Activated gamma-delta T cell (primary cell): Measurements from ENCODE around the gene SLU7.
A peak's percentile ranks its signal among the peaks of the same experiment; 100 is the strongest.
"Not testable (repeated sequence)": the region's sequence is repeated elsewhere in the genome, so short reads cannot be mapped to it uniquely, and the experiment has no call there.

Experiments
- DNase-seq: peaks from one replicate; lab custom pipeline; 2025; lab: John Stamatoyannopoulos, UW

SLU7 gene

DNA sequence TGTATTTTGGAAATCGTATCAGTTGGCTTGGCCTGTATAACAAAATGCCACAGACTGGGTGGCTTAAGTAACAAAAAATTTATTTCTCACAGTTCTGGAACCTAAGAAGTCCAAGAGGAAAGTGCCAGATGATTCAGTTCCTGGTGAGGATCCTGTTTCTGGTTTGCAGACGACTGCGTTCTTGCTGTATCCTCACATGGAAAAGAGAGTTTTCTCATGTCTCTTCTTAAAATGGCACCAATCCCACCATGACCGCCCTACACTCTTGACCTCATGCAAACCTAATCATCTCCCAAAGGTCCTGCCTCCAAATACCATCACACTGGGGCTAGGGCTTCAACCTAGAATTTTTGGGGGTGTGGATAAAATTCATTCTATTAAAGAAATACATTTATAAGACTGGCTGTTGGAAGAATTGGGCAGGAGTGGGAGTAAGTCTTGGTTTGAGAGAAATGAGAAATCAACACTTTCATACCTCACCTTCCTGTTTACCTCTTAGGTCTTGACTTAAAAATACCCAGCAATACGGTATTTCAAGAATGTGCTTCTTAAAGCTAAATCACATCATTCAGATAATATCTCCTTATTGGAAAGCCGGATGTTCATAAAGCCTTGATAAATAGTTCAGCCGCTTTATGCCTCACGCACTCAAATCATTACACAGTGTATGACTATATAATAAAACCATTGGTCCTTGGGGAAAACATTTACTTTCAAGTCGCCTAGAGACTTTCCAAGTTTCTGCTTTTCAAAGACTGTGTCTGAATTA is 31.5 kb upstream of the SLU7 start:
- DNase-seq, result no peak

DNA sequence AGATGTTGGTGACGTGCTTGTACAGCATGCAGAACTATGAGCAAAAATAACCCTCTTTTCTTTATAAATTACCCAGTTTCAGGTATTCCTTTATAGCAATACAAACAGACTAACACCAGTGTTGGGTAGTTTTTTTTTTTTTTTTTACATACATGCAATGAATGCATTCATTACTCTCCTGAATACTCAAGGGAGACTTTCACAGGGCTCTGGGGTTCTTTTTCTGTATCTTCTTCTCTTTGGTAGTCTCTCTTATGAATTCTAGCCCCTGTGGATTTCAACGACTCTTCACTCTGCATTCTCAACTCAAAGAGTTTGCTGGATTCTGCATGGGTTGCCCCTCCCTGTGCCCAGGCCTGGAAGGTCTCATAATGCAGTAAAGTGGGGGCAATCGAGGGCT is 30.6 kb upstream of the SLU7 start:
- DNase-seq, result no peak

DNA sequence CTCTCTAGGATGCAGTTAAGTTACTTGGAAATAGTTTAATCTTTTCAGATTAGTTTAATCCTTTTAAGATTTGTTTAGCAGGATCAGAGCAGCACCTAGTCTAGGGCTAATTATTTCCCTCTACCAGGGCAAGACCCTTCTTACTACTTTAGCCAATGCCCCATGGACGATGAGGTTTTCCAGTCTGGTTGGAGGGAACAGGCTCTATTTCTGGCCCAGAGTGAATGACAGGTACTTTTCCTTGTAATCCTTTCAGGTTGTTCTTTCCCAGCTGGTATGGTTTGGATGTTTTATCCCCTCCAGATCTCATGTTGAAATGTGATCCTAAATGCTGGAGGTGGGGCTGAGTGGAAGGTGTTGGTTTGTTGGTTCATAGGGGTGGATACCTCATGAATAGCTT is 30.0 kb upstream of the SLU7 start:
- DNase-seq, result no peak

DNA sequence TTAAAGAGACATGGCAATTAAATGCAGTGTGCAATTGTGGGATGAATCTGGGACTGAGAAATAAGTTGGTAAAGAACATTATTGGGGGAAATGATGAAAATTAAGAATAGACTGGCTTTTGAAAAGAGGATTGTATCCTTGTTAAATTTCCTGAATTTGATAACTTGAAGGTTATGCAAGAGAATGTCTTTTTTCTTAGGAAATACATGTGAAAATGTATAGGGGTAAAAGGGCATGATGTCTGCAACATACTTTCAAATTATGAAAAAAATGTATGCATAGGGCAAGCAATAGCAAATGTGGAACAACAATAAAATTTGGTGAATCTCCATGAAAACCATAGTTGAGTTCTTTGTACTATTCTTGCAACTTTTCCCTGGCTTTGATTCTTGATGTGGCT is 26.9 kb upstream of the SLU7 start:
- no peak for DNase-seq

DNA sequence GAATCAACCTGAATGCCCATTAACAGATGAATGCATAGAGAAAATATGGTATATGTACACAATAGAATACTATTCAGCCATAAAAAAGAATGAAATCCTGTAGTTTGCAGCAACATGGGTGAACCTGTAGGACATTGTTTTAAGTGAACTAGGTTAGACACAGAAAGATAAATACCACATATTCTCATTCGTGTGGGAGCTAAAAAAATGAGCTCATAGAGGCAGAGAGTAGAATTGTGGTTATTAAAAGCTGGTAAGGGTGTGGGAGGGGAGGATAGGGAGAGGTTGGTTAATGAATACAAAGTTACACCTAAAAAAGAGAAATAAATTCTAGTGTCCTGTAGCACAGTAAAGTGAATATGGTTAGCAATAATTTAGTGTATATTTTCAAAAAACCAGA is 26.3 kb upstream of the SLU7 start:
- DNase-seq, result no peak

DNA sequence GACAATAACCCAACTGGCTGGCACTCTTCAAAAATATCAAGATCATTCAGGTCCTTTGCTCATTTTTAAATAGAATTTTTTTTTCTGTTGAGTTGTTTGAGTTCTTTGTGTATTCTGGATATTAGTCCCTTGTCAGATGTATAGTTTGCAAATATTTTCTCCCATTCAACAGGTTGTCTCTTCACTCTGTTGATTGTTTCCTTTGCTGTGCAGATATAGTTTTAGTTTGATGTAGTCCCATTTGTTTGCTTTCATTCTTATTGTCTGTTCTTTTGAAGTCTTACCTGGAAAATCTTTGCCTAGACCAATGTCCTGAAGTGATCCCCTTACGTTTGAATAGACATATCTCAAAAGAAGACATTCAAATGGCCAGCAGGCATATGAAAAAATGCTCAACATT is 25.5 kb upstream of the SLU7 start:
- DNase-seq, result no peak

DNA sequence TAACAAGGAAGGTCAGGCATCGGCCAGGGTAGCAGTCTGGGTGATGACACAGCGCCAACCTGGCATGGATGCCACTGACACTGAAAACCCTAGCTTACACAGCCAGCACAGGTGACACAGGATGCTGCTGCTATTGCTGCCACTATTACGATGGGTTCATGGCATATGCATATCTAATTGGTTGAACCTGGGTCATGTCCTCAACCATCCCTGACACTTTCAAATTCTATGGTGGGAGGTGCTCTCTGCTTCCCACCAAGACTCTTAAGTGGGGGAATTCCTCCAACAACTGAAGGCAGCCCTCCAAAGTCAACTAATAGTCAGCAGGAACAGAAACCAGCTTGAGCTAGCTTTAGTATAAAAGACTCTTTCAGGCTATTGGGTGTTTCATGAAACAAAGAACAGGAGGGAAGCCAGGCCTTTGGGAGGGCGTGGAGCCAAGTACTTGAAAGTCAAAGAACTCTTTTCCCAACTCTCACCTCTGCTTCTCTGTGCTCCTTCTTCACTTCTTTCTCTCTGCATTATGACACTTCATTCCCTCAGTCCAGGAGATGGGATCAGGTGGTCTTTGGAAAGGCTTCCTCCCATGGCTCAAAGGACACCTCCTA is 24.0 kb upstream of the SLU7 start:
- DNase-seq, result no peak

DNA sequence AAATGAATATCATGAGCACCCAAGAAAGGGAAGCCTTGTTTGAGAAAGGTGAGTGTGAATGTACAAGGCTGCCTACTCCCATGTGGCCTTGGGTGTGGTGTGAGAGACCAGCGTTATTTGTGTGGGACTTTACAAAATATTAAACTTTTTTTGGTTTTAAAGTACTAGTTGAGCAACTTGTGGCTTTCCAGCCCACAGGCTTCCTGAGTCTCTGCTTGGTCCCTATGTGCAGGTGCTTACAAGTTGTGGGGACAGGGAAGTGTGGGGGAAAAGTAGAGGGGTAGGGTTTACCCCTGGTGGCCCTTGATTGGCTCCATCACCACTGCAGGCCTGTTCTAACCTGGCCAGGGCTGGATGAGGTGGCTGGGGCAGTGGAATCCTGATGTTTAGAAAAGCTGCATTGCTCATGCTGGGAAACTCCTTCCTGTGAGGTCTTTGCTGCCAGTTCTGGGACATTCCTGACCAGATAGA is 22.5 kb upstream of the SLU7 start:
- no peak for DNase-seq

DNA sequence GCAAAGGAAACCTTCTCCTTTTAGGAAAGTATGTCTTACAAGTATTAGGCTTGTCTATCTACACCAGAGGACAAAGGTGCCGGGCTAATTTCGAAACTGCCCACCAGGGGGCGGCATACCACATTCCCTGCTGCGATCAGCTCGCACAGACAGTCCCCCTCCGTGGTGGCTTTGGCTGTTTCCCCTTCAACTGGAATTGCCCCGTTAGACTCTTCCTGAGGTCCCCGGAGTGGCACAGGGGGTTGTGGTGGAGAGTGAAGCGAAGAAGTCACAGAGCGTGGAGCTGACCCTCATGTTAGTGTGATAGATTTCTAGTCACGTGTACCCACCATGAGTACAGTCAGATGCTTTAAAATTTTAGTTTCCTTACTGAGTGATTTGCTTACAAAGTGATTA is 20.3 kb upstream of the SLU7 start:
- DNase-seq, result peak; percentile 14

DNA sequence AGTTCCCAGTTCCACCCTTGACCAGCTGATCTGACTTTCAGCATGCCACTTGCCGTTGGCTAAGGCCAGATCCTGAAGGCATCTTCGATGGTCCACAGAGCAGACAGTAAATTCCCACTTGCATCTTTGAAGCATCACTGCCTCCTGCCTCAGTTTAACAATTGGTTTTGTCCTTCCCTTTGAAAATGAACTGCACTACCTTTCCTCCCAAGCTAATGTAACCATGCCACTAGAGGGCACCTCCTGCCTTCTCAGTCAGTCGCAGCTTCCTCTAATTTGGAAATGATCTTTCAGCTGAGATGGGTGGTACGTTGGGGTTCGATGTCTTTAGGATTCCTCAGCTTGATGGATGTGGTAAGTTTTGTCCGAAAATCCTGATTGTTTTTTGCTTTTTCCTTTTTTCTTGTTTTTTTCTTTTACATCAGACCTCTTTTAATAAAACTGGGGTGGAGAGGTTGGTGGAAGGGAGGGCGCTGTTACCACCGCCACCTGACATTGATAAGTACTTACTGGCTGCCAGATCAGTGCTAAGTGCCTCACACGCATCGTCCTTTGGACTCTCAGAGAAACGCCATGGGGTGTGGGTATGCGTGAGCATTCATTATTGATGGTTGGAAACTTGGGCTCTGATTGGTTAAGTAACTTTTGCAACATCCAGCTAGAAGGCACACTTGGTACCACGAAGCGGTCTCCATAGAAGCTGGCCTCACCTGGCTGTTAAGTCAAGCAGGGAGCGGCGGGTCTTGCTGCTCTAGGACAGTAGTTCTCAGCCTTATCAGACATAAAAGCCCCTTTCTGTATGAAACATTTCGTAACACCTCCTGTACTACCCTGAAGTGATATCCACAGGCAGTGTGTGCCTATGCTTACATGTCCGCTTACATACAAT is 19.7 kb upstream of the SLU7 start:
- DNase-seq, result no peak

DNA sequence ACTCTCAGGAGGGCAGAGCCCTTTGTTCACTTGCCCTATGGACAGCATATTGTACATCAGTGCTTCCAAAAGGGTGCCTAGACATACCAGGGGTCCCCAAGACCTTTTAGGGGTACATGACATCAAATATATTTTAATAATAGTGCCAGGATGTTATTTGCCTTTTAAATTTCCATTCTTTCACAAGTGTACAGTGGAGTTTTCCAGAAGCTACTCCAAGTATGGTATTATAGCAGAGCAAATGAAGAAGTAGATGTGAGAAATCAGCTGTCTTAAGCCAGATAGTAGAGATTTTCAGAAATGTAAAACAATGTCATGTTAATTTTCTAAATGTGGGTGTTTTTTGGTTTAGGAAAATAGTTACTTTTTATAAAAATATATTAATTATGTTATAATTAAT is 18.4 kb upstream of the SLU7 start:
- no peak for DNase-seq

DNA sequence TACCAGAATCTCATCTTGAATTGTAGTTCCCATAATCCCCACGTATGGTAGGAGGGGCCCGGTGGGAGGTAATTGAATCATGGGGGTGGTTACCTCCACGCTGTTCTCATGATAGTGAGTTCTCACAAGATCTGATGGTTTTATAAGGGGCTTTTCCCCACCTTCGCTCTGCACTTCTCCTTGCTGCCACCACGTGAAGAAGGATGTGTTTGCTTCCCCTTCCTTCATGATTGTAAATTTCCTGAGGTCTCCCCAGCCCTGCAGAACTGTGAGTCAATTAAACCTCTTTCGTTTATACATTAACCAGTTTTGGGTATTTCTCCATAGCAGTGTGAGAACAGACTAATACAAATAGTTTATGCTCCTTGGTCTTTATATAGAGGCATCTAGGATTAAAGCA is 17.8 kb upstream of the SLU7 start:
- not testable (repeated sequence) for DNase-seq

DNA sequence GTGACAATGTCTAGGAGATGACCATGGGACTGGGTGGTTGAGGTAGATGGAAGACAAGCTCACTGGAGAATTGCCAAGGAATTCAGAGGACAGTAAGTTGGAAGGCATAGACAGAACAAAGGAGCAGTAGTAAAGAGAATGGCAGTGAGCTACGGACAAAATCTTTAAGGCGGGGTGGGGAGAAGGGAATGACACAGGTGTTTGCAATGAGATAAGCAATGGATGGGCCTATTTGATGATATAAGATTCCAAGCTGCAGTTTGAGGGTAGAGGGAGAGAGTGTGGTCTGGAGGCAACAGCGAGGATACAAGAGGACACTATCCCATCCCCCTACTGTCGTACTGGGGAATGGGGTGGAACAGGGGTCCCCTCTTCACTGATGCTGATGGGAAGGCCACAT is 17.1 kb upstream of the SLU7 start:
- no peak for DNase-seq

DNA sequence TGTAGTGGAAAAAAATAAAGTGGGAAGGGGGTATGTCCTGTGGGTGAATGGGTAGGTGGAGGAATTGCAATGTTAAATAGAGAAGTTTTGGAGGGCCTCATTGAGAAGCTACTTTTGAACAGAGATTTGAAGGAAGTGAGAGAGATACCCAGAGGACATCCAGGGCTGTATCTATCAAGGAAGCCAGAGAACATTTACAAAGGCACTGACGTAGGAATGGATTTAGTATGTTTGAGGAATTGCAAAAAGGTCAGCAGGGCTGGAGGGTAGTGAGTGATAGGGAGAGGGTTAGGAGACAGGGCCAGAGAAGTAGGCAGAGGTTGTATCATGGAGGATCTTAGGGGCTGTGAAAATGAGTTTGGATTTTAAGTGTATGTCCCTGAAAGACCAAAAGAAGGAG is 16.7 kb upstream of the SLU7 start:
- no peak for DNase-seq

DNA sequence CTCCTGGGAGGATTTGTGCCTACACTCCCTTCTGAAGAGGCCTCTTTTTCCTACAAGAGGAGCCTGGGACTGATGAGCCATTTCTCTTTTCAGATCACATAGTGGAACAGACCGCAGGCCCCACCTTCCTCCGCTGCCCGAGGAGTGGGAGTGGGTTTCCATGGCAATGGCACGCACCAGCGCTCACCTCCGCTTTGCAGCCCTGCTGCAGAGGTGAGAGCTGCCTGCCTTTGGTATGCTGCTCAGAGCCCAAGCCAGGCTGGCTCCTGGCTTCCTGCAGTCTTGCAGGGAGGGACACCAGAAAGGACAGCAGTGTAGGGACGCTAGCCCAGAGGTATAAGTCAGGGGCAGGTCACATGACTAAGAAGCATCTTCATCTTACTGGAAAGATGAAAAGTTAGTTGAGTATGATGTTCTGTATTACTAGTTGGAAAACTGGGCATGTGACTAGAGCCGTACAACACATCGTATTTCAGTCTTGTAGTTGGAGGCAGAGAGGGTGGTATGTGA is 15.2 kb upstream of the SLU7 start:
- DNase-seq, result no peak

DNA sequence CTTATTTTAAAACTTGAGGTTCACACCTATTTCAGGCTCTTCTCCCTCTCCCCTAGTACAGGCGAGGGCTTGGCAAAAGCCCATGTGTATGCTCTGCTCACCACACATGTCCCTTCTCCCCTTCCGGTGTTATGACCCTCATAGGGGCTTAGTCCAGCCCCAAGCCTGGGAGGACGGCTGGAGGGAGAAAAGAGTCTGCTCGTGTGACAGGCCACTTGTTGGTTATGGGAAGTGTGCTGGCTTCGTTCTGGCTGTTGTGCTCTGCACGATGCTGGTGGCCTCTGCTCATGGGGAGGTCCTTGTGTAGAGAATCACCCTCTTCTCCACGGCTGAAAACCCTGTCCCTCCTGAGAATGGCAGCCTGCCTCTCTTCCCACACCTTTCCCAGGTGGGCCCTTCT is 13.9 kb upstream of the SLU7 start:
- DNase-seq, result no peak

DNA sequence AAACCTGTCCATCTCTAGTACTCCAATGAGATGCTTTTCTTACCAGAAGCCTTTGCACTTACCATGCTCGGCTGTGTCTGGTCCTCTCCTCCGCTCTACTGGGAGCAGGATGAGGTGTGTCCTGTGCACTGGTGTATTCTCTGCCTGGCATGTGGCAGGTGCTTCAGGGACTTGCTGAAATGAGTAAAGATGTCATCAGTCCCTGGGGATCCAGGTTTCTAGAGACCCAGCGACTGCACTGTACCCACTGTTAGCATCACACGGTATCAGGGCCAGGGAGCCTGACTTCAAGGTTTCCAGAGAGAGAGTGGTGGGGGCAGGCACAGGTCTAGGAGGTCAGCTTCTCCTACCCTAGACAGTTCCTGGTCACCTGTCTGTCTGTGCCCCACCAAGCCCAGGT is 13.3 kb upstream of the SLU7 start:
- DNase-seq, result no peak

DNA sequence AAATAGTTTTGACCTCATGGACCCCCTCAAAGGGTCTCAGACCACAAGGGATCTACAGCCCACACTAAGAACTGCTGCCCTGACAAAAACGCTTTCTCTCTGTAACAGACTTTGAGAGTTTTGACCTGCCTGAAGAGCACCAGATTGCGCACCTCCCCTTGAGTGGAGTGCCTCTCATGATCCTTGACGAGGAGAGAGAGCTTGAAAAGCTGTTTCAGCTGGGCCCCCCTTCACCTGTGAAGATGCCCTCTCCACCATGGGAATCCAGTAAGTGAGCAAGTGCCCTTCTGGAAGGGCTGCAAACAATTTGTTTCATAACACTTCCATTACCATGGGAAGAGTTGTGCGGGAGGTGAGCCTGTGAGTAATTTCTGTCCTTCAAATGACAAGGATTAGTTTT is 8.7 kb upstream of the SLU7 start:
- no peak for DNase-seq

DNA sequence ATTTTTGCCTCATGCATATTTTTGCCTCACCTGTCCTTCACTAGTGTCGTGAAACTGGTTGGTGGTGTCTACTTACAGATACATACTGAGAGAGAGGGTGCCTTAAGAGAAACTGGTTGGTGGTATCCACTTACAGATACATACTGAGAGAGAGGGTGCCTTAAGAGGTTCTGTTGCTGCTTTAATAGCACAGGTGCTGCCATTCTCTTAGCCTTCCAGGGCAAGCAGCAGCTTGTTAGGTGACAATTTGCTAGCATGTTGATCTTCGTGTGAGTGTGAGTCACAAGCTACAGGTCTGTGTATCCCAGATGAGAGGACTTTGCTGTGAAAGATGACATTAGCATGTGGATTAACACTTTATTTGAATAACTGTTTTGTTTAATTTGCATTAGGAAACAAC is 4.2 kb upstream of the SLU7 start:
- no peak for DNase-seq

DNA sequence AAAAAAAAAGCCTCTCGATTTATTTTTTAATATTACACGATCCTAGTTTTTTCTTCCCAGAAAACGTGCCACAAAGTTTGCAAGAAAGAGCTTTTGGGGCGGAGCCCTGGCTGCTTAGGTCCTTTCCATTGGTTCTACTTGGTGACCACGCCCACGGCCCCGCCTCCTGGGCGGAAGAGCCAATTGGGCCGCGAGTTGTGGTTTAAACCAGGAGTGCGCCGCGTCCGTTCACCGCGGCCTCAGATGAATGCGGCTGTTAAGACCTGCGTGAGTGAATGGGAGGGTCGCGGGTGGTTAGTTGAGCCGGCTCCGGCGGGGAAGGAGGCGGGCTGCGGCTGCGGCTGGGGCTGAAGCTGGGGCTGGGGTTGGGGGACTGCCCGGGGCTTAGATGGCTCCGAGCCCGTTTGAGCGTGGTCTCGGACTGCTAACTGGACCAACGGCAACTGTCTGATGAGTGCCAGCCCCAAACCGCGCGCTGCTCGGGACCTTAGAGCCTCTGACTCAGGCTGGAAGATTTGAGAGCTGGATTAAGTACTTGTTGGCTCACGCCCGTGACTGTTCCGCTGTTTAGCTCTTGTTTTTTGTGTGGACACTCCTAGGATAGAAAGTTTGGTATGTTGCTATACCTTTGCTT is 2.9 kb upstream of the SLU7 start, which contains the start of gene PTTG1:
PTTG1 (plus strand) TSS at position 231 of the 634 bp plus-strand sequence. CDS start 458 bp downstream, outside the sequence.
- peak; percentile 76 for DNase-seq

DNA sequence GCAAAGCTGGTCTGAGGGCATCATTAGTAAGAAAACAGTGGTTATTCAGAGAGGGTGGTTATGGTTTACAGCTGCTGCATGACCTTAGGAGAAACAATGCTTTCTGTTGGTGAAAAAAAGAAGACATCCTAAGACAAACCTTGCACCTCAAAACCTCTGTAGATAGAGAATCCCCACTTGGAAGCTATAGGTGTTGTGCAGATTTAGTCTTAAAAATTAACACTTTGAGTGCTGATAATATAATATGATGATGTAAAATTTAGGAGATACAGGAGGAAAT is 1.4 kb upstream of the SLU7 start:
- DNase-seq, result no peak
